Measurements from ENCODE around the gene CAPN2.

Gene CAPN2

GRCh38 chr1:223750730-223751570 is 38.6 kb downstream of the CAPN2 start:
- POLR2A ChIA-PET, result no interaction called here
- no peak for DNase-seq (ENCODE audit: extremely low spot score)
- TF ChIP-seq, protein P1, sequence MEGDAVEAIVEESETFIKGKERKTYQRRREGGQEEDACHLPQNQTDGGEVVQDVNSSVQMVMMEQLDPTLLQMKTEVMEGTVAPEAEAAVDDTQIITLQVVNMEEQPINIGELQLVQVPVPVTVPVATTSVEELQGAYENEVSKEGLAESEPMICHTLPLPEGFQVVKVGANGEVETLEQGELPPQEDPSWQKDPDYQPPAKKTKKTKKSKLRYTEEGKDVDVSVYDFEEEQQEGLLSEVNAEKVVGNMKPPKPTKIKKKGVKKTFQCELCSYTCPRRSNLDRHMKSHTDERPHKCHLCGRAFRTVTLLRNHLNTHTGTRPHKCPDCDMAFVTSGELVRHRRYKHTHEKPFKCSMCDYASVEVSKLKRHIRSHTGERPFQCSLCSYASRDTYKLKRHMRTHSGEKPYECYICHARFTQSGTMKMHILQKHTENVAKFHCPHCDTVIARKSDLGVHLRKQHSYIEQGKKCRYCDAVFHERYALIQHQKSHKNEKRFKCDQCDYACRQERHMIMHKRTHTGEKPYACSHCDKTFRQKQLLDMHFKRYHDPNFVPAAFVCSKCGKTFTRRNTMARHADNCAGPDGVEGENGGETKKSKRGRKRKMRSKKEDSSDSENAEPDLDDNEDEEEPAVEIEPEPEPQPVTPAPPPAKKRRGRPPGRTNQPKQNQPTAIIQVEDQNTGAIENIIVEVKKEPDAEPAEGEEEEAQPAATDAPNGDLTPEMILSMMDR (IDR thresholded peaks at IDR 0.05; ENCODE audit: control extremely low read depth, extremely low read depth, low read depth, missing control alignments), result no peak
- CTCF ChIA-PET, result interaction anchor here (0.8 to 5.8 kb wide), 11 partner anchors 10 to 55 kb away, joined by 3 to 68 read pairs (median 8); partner anchors contain the start of gene CAPN2

- CTCF ChIA-PET, result interaction anchor here (0.8 to 5.8 kb wide), 6 partner anchors 9 to 56 kb away, joined by 3 to 68 read pairs (median 6); partner anchors contain the start of gene CAPN2
- DNase-seq (ENCODE audit: extremely low spot score), result no peak
- POLR2A ChIA-PET, result no interaction called here
- TF ChIP-seq, protein P1 (IDR thresholded peaks at IDR 0.05; ENCODE audit: control extremely low read depth, extremely low read depth, low read depth, missing control alignments), result no peak
Observed at GRCh38 chr1:223751696-223752095, 39.4 kb downstream of the CAPN2 start.

DNA sequence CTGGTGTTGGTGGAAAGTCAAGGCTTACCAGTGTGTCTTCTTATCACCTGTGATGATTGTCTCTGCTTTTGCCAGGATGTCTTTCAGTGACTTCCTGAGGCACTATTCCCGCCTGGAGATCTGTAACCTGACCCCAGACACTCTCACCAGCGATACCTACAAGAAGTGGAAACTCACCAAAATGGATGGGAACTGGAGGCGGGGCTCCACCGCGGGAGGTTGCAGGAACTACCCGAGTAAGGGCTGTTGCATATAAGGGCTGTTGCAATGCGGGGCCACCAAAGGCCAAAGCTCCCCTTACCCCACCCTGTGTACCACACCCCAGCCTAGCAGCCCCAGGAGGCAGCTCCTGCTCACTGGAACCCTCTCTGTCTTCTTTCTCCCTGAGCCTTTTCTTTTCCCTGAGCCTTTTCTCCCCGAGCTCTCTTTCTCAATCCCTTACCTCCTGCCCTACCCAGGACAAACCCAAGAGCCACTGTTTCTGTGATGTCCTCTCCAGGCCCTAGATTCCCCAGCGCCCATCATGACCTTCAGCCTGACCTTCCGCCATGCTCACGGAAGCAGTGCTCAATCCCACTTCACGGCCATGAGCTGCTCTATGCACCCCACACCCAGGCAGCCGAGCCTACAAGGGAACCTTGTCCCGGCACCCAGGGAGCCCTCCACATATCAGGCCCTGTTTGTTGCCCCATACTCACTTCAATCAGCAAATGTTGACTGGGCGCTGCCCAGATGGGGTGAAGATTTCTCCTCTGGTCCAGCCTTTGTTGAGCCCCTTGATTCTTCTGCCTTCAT is 40.6 kb downstream of the CAPN2 start:
- no peak for DNase-seq (ENCODE audit: extremely low spot score)
- CTCF ChIA-PET, result interaction anchor here (0.9 to 5.8 kb wide), 6 partner anchors 8 to 196 kb away, joined by 3 to 68 read pairs (median 6); no protein-coding TSS in a partner anchor
- POLR2A ChIA-PET, result no interaction called here
- TF ChIP-seq, protein P1 (IDR thresholded peaks at IDR 0.05; ENCODE audit: control extremely low read depth, extremely low read depth, low read depth, missing control alignments), result no peak

DNA sequence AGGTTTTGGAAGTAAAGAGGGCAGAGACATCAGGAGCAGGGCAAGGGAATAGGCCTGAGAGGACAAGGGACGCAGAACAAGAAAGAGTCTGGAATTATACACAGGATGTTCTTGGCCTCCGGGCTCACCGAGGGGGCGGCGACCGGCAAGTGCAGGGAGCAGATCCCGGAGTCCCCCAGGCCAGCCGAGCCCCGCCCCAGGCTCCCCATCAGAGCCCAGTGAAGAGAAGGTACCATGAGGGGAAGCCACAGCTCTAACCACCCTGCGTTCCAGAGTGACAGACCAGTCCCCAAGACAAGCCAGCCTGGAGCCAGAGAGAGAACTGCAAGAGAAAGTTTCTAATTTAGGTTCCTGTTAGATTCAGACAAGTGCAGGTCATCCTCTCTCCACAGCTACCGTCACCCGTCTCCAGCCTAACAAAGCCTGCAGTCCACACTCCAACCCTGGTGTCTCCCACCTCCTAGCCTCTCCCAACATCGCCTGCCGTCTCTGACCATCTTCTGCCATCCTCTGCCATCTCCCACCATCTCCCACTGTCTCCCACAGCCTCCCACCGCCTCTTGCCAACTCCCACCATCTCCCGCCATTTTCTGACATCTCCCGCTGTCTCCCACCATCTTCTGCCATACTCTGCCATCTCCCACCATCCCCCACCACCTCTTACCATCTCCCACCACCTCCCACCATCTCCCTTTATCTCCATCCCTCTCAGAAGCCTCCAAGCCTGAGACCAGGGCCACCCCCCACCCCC is 42.5 kb downstream of the CAPN2 start:
- POLR2A ChIA-PET, result no interaction called here
- DNase-seq (ENCODE audit: extremely low spot score), result no peak
- CTCF ChIA-PET, result no interaction called here
- TF ChIP-seq, protein P1 (IDR thresholded peaks at IDR 0.05; ENCODE audit: control extremely low read depth, extremely low read depth, low read depth, missing control alignments), result no peak

DNA sequence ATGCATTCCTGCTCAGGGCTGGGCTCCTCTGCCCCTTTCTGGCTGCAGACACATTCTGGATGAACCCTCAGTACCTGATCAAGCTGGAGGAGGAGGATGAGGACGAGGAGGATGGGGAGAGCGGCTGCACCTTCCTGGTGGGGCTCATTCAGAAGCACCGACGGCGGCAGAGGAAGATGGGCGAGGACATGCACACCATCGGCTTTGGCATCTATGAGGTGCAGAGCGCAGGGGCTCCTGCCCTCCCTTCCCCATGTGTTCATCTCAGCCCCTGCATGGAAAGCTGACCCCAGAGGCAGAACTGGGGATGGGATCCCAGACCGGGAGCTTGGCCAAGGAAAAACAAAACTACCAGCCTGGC is 43.1 kb downstream of the CAPN2 start:
- TF ChIP-seq, protein P1 (IDR thresholded peaks at IDR 0.05; ENCODE audit: control extremely low read depth, extremely low read depth, low read depth, missing control alignments), result no peak
- POLR2A ChIA-PET, result no interaction called here
- DNase-seq (ENCODE audit: extremely low spot score), result no peak
- CTCF ChIA-PET, result interaction anchor here (1.4 kb wide), 1 partner anchor 15 kb away, joined by 3 read pairs; no protein-coding TSS in a partner anchor

All from GM10248 (cell line).